Karpas-422 (cell line): ENCODE measurements around the gene MMGT1. TPM values are rescaled to one million over a fixed set of nuclear protein-coding genes. Genes with fewer than 3 reads are reported as not detected.
"Not testable (repeated sequence)": the region's sequence is repeated elsewhere in the genome, so short reads cannot be mapped to it uniquely, and the experiment has no call there.

Experiments
- DNase-seq: peaks from one replicate; pipeline ENCODE4 v3.0.0-alpha.2; 2015
- H2AFZ ChIP-seq: fragments of 200-600 bp; sonication (generic); 2 replicates; pipeline ENCODE4 v1.6.1; 2014; ENCODE audit warnings: antibody characterized with exemption, low read length, mixed read lengths
- H3K27ac ChIP-seq: fragments of 200-600 bp; sonication (generic); 2 replicates; pipeline ENCODE4 v1.5.1; 2014; ENCODE audit warnings: mild to moderate bottlenecking, low read length, moderate library complexity
- H3K27me3 ChIP-seq: fragments of 200-600 bp; sonication (generic); 2 replicates; pipeline ENCODE4 v1.6.1; 2014; ENCODE audit warnings: low read length, mixed read lengths
- H3K36me3 ChIP-seq: fragments of 200-600 bp; sonication (generic); 2 replicates; pipeline ENCODE4 v1.6.1; 2014; ENCODE audit warnings: low read length, mixed read lengths; ENCODE audit not compliant: insufficient read depth
- H3K4me1 ChIP-seq: fragments of 200-600 bp; sonication (generic); 2 replicates; pipeline ENCODE4 v1.6.1; 2014; ENCODE audit warnings: mild to moderate bottlenecking, low read length, mixed read lengths
- H3K4me2 ChIP-seq: fragments of 200-600 bp; sonication (generic); 2 replicates; pipeline ENCODE4 v1.6.1; 2014; ENCODE audit warnings: low read length, low read depth, mild to moderate bottlenecking; ENCODE audit not compliant: poor library complexity, severe bottlenecking
- H3K4me3 ChIP-seq: fragments of 200-600 bp; sonication (generic); 2 replicates; pipeline ENCODE4 v1.5.1; 2014; ENCODE audit warnings: mild to moderate bottlenecking, antibody characterized with exemption, low read length, mixed read lengths
- H3K79me2 ChIP-seq: fragments of 200-600 bp; sonication (generic); 2 replicates; pipeline ENCODE4 v1.6.1; 2014; ENCODE audit warnings: mild to moderate bottlenecking, low read length, mixed read lengths
- H3K9ac ChIP-seq: fragments of 200-600 bp; sonication (generic); 2 replicates; pipeline ENCODE4 v1.6.0; 2014; ENCODE audit warnings: low read length
- H3K9me2 ChIP-seq: fragments of 200-600 bp; sonication (generic), shearing (Covaris generic); replicated peaks from 2 replicates; pipeline ENCODE4 v1.6.0; 2014; ENCODE audit warnings: mild to moderate bottlenecking, low read length, moderate library complexity; ENCODE audit not compliant: insufficient read depth
- H3K9me3 ChIP-seq: fragments of 300-700, 200-600 bp; sonication (generic); 2 replicates; pipeline ENCODE4 v1.6.1; 2014; ENCODE audit warnings: low read length, mixed read lengths
- H4K20me1 ChIP-seq: fragments of 200-600 bp; sonication (generic); 2 replicates; pipeline ENCODE4 v1.6.1; 2014; ENCODE audit warnings: mild to moderate bottlenecking, antibody characterized with exemption, low read length, low read depth; ENCODE audit not compliant: insufficient read depth
- total RNA-seq: library from RNA; depleted of rRNA; stranded (reverse); fragments of >200 nt; shearing (Covaris generic); gene quantifications from 2 replicates; pipeline ENCODE4 v1.2.3, GENCODE V29; 2014; ENCODE audit warnings: low replicate concordance

MMGT1 gene
- total RNA-seq, 1 experiment from 2014 or later: 25.6 TPM

- DNase-seq: peak; percentile 86
- Histone ChIP-seq H3K9me3 (no peaks in the 10 kb centered on the region), H3K79me2 (peaks cover 37% of the 10 kb centered on the region), H3K9me2 (no peaks in the 10 kb centered on the region), H3K27ac (no peak overlapping the region), H3K27me3 (no peaks in the 10 kb centered on the region), H3K36me3 (no peaks in the 10 kb centered on the region), H4K20me1 (no peaks in the 10 kb centered on the region), H3K4me2 (peak overlapping the region; percentile 71), H3K9ac (peak overlapping the region; percentile 52), H3K4me3 (peak overlapping the region; percentile 66), H2AFZ (0 out of 2 replicates have a peak overlapping the region, but pooled peaks have one; percentile 50), H3K4me1 (peaks cover 18% of the 10 kb centered on the region)
Observed at GRCh38 chrX:135974279-135974856, 580 bp upstream of the MMGT1 start.

GRCh38 chrX:135973025-135973547 lies 702 bp downstream of the MMGT1 start:
- no peak for DNase-seq
- H2AFZ ChIP-seq: peak overlapping the region; percentile 96; the same call in 1 of the 2 replicates
- H3K4me3 ChIP-seq: peak overlapping the region; percentile 96
- peak overlapping the region; percentile 54; the same call in 1 of the 2 replicates for H3K27ac ChIP-seq
- no peaks in the 10 kb centered on the region for H3K36me3 ChIP-seq
- no peaks in the 10 kb centered on the region for H3K9me2 ChIP-seq
- H3K4me1 ChIP-seq: peaks cover 18% of the 10 kb centered on the region
- H3K9me3 ChIP-seq: no peaks in the 10 kb centered on the region
- no peaks in the 10 kb centered on the region for H4K20me1 ChIP-seq
- peak overlapping the region; percentile 85 for H3K9ac ChIP-seq
- H3K27me3 ChIP-seq: no peaks in the 10 kb centered on the region
- peaks cover 41% of the 10 kb centered on the region for H3K79me2 ChIP-seq
- H3K4me2 ChIP-seq: peak overlapping the region; percentile 81

GRCh38 chrX:135951291-135951690 lies 22.5 kb downstream of the MMGT1 start:
- Histone ChIP-seq H3K27me3 (no peaks in the 10 kb centered on the region), H4K20me1 (no peaks in the 10 kb centered on the region), H3K27ac (no peak overlapping the region), H3K79me2 (no peaks in the 10 kb centered on the region), H3K36me3 (no peaks in the 10 kb centered on the region), H3K9ac (no peak overlapping the region), H3K4me3 (no peak overlapping the region), H3K9me3 (no peaks in the 10 kb centered on the region), H3K4me2 (no peak overlapping the region), H2AFZ (no peak overlapping the region), H3K9me2 (no peaks in the 10 kb centered on the region), H3K4me1 (no peaks in the 10 kb centered on the region)
- no peak for DNase-seq

DNA sequence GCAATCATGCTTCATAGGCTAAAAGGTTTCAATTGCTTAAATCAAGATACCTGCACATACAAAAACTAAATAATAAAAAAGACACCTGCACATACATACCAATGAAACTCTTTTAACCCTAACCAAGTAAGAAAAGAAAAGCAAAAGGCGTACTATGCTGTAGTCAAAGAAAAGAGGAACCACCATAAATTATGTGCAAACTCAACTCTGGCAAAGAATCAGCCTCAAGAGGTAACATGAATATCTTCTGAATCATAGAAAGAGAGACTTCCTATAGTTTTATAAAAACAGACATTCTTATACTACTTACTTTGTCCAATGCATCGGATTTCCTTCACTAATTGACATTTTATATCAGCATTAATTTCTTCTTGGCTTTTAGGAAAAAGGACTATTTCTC lies 29.3 kb downstream of the MMGT1 start:
- H3K27me3 ChIP-seq: no peaks in the 10 kb centered on the region
- no peaks in the 10 kb centered on the region for H3K9me2 ChIP-seq
- no peak overlapping the region for H3K27ac ChIP-seq
- H3K9me3 ChIP-seq: no peaks in the 10 kb centered on the region
- no peaks in the 10 kb centered on the region for H3K4me1 ChIP-seq
- no peaks in the 10 kb centered on the region for H3K36me3 ChIP-seq
- H3K9ac ChIP-seq: no peak overlapping the region
- H3K79me2 ChIP-seq: no peaks in the 10 kb centered on the region
- no peak overlapping the region for H3K4me3 ChIP-seq
- H4K20me1 ChIP-seq: no peaks in the 10 kb centered on the region
- DNase-seq: no peak
- no peak overlapping the region for H2AFZ ChIP-seq
- no peak overlapping the region for H3K4me2 ChIP-seq

DNA sequence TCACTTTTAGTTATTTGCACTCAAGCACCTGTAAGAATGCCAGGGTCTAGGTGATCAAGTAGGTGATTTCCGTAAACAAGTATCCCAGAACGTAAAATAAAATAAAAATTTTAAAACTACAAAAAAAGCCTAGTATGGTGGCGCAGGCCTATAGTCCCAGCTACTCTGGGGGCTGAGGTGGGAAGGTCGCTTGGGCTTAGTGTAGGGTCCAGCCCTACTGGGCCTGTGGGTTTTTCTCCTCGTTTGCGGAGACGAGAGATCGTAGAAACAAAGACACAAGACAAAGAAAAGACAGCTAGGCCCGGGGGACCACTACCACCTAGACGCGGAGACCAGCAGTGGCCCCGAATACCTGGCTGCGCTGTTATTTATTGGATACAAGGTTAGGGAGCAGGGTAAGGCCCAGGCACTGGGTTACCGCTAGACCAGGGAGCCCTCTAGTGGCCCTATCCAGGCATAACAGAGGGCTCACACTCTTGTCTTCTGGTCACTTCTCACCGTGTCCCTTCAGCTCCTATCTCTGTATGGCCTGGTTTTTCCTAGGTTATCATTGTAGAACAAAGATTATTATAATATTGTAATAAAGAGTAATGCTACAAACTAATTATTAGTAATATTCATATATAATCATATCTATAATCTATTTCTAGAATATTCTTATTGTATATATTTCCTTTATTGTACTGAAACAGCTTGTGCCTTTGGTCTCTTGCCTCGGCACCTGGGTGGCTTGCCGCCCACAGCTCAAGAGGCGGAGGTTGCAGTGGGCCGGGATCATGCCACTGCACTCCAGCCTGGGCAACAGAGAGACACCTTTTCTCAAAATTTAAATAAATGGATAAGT lies 41.9 kb downstream of the MMGT1 start:
- Histone ChIP-seq H3K9ac (no peak overlapping the region), H3K79me2 (no peaks in the 10 kb centered on the region), H3K27me3 (no peaks in the 10 kb centered on the region), H3K4me3 (no peak overlapping the region), H3K36me3 (no peaks in the 10 kb centered on the region), H3K9me3 (no peaks in the 10 kb centered on the region), H3K4me1 (no peaks in the 10 kb centered on the region), H3K4me2 (no peak overlapping the region), H3K27ac (no peak overlapping the region), H2AFZ (no peak overlapping the region), H4K20me1 (no peaks in the 10 kb centered on the region), H3K9me2 (no peaks in the 10 kb centered on the region)
- peak; percentile 74 for DNase-seq

DNA sequence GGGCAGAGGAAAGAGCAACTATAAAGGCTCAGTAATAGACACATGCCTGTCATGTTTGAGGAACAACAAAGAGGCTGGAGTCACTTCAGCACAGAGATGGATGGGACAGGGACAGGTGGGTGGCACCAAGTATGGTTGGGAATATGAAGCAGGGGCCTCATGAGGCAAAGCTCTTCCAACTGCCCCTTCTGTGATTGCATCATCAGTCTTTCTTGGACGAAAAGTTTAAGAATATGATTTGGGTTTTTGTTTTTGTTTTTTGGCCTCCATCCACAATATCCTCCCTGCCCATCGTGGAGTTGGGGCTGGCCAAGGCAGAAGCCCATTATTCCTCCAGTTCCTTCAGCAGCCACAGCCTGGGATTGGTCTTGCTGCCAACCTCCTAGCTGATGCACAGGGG lies 45.9 kb downstream of the MMGT1 start:
- Histone ChIP-seq H3K9ac (no peak overlapping the region), H3K4me1 (no peaks in the 10 kb centered on the region), H3K27me3 (no peaks in the 10 kb centered on the region), H3K79me2 (no peaks in the 10 kb centered on the region), H3K9me2 (no peaks in the 10 kb centered on the region), H2AFZ (no peak overlapping the region), H3K4me2 (no peak overlapping the region), H3K27ac (no peak overlapping the region), H3K4me3 (no peak overlapping the region), H4K20me1 (no peaks in the 10 kb centered on the region), H3K36me3 (no peaks in the 10 kb centered on the region), H3K9me3 (no peaks in the 10 kb centered on the region)
- DNase-seq: no peak

GRCh38 chrX:135923353-135923752 lies 50.4 kb downstream of the MMGT1 start:
- Histone ChIP-seq H3K4me2 (no peak overlapping the region), H3K4me1 (no peaks in the 10 kb centered on the region), H3K36me3 (no peaks in the 10 kb centered on the region), H3K9me3 (no peaks in the 10 kb centered on the region), H3K4me3 (no peak overlapping the region), H3K27ac (no peak overlapping the region), H3K27me3 (no peaks in the 10 kb centered on the region), H4K20me1 (no peaks in the 10 kb centered on the region), H3K79me2 (no peaks in the 10 kb centered on the region), H3K9ac (no peak overlapping the region), H3K9me2 (no peaks in the 10 kb centered on the region), H2AFZ (no peak overlapping the region)
- no peak for DNase-seq

DNA sequence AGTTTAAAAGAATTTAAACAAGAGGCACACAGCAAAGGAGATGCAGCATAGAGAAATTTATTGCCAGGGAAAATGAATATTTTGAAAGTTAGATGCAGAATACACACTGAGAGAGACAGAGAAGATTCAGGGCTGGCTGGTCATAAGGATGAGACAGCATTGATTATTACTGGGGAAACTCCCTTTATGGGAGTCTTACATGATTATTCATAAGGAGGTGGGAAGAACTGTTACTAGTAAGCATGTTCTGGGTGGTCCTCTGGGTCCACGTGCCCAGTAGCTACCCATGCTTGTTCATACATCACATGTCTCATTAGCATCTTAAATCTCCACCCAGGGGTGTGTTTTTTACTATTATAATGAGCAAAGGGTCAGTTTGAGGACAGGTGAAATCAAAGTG lies 53.3 kb downstream of the MMGT1 start:
- not testable (repeated sequence) for H3K9ac ChIP-seq, H3K79me2 ChIP-seq, H4K20me1 ChIP-seq, H2AFZ ChIP-seq, DNase-seq, H3K4me2 ChIP-seq, H3K27ac ChIP-seq, H3K4me3 ChIP-seq, H3K36me3 ChIP-seq, H3K27me3 ChIP-seq, H3K9me3 ChIP-seq, H3K4me1 ChIP-seq, H3K9me2 ChIP-seq
